ENCODE data around the gene POU3F1. TPM values are rescaled to one million over a fixed set of nuclear protein-coding genes. Genes with fewer than 3 reads are reported as not detected.

The POU3F1 gene
- total RNA-seq, 2 experiments from 2014 or later, result 0.13 TPM; not detected in 1

- intact Hi-C loops (cut with micrococcal nuclease; ENCODE audit: unreplicated experiment), result loop anchor here (10.0 kb wide), 1 partner anchor 803 kb away; no protein-coding TSS in a partner anchor
- H3K4me2 ChIP-seq (ENCODE audit: low read length), result no peak overlapping the region
- CTCF ChIA-PET (ENCODE audit: unreplicated experiment), result no interaction called here
- no peak for DNase-seq (ENCODE audit: low spot score)
- H3K4me3 ChIP-seq (ENCODE audit: low read depth, low read length, poor library complexity, severe bottlenecking), result no peak overlapping the region
- H3K9me3 ChIP-seq (ENCODE audit: low read length), result no peaks in the 10 kb centered on the region
- no TSS peak for BruUV-seq (replicated peaks)
- peaks cover 14% of the 10 kb centered on the region for H3K4me1 ChIP-seq (ENCODE audit: insufficient read depth, low read length, poor library complexity, severe bottlenecking)
- POLR2A ChIA-PET, result no interaction called here
- no peak overlapping the region for H3K27ac ChIP-seq (ENCODE audit: low read depth, low read length, poor library complexity, severe bottlenecking)
- H4K20me1 ChIP-seq (ENCODE audit: insufficient read depth, low read length), result no peaks in the 10 kb centered on the region
- no peaks in the 10 kb centered on the region for H3K79me2 ChIP-seq (ENCODE audit: insufficient read depth, low read depth, low read length)
- no peaks in the 10 kb centered on the region for H3K9me2 ChIP-seq (ENCODE audit: insufficient read depth, low read length)
- H2AFZ ChIP-seq (ENCODE audit: low read length), result no peak overlapping the region
- no peaks in the 10 kb centered on the region for H3K36me3 ChIP-seq (ENCODE audit: insufficient read depth, low read length)
- TF ChIP-seq CTCF (conservative IDR thresholded peaks at IDR 0.05; ENCODE audit: low read length), result no peak
- no peak for TF ChIP-seq EZH2phosphoT487 (IDR thresholded peaks at IDR 0.05; ENCODE audit: borderline replicate concordance, low read depth, low read length)
Observed at GRCh38 chr1:38031513-38031866, 15.1 kb downstream of the POU3F1 start.

- H2AFZ ChIP-seq (ENCODE audit: low read length), result no peak overlapping the region
- no peak overlapping the region for H3K27ac ChIP-seq (ENCODE audit: low read depth, low read length, poor library complexity, severe bottlenecking)
- H3K4me1 ChIP-seq (ENCODE audit: insufficient read depth, low read length, poor library complexity, severe bottlenecking), result peaks cover 14% of the 10 kb centered on the region
- DNase-seq (ENCODE audit: low spot score), result no peak
- peak overlapping the region; percentile 34; the same call in 1 of the 2 replicates for H3K4me2 ChIP-seq (ENCODE audit: low read length)
- CTCF ChIA-PET (ENCODE audit: unreplicated experiment), result no interaction called here
- TF ChIP-seq CTCF (conservative IDR thresholded peaks at IDR 0.05; ENCODE audit: low read length) (no peak), EZH2phosphoT487 (IDR thresholded peaks at IDR 0.05; ENCODE audit: borderline replicate concordance, low read depth, low read length) (no peak)
- intact Hi-C loops (cut with micrococcal nuclease; ENCODE audit: unreplicated experiment), result loop anchor here (10.0 kb wide), 1 partner anchor 804 kb away; no protein-coding TSS in a partner anchor
- H3K9me2 ChIP-seq (ENCODE audit: insufficient read depth, low read length), result no peaks in the 10 kb centered on the region
- no peaks in the 10 kb centered on the region for H4K20me1 ChIP-seq (ENCODE audit: insufficient read depth, low read length)
- no peak overlapping the region for H3K4me3 ChIP-seq (ENCODE audit: low read depth, low read length, poor library complexity, severe bottlenecking)
- no peaks in the 10 kb centered on the region for H3K9me3 ChIP-seq (ENCODE audit: low read length)
- POLR2A ChIA-PET, result no interaction called here
- BruUV-seq (replicated peaks), result no TSS peak
- peaks cover 6% of the 10 kb centered on the region for H3K36me3 ChIP-seq (ENCODE audit: insufficient read depth, low read length)
- H3K79me2 ChIP-seq (ENCODE audit: insufficient read depth, low read depth, low read length), result no peaks in the 10 kb centered on the region
Observed at GRCh38 chr1:38030596-38031512, 15.7 kb downstream of the POU3F1 start.
